GM12878 (cell line): ENCODE data around the gene NEURL4. TPM values are rescaled to one million over a fixed set of nuclear protein-coding genes. Genes with fewer than 3 reads are reported as not detected.

Experiments used
- ATAC-seq: fragments of 200-7000 bp; cut with Tn5 transposase; 3 replicates; pipeline ENCODE4 v1.9.1; 2020; ENCODE audit warnings: mild to moderate bottlenecking, moderate library complexity
- BruUV-seq: library from RNA; stranded (reverse); fragments of 400-500 nt; replicated peaks from 2 replicates; lab custom pipeline; 2021; lab: Mats Ljungman, UMichigan
- CTCF ChIA-PET: fragments of 300-600 bp; sonication (Branson Sonifier 250); formaldehyde crosslinking; extraction: SDS; loops from one replicate; lab custom pipeline; 2021; ENCODE audit warnings: inconsistent platforms; lab: Yijun Ruan, JAX
- POLR2A ChIA-PET: fragments of 350-600 bp; formaldehyde crosslinking; extraction: SDS; loops from one replicate; lab custom pipeline; 2021; ENCODE audit warnings: inconsistent platforms; lab: Charles Lee
- RAD21 ChIA-PET: fragments of 300-600 bp; sonication (Branson Sonifier 250); formaldehyde crosslinking; loops from one replicate; lab custom pipeline; 2023; ENCODE audit warnings: antibody characterized with exemption; ENCODE audit not compliant: unreplicated experiment; lab: Charles Lee
- SMC1A ChIA-PET: fragments of 300-600 bp; sonication (Branson Sonifier 250); formaldehyde crosslinking; loops from one replicate; lab custom pipeline; 2023; ENCODE audit not compliant: unreplicated experiment, uncharacterized antibody; lab: Charles Lee
- DNase-seq: peaks from one replicate; pipeline ENCODE4 v3.0.0-alpha.2; 2011; ENCODE audit warnings: low read depth, low spot score
- FAIRE-seq: peaks from 3 replicates; lab custom pipeline; 2011; peaks lifted over from hg19 to GRCh38; lab: Jason Lieb, UNC
- H2AFZ ChIP-seq: 2 replicates; pipeline ENCODE4 v1.6.0; 2011; ENCODE audit warnings: low read depth, low read length, control low read depth; ENCODE audit not compliant: control insufficient read depth
- H3K27ac ChIP-seq: 2 replicates; pipeline ENCODE4 v1.5.1; 2011; ENCODE audit warnings: control low read depth; ENCODE audit not compliant: control insufficient read depth, insufficient read depth
- H3K27me3 ChIP-seq, 2 experiments: replicated peaks in 1 of 2; 2 replicates each; pipeline versions ENCODE4 v1.6.0 to v1.6.1; 2011; ENCODE audit warnings: low read length in 1 of 2; ENCODE audit not compliant: control insufficient read depth in 2 of 2, insufficient read depth in 2 of 2
- H3K36me3 ChIP-seq, 2 experiments: 2 replicates each; pipeline ENCODE4 v1.5.1; 2011; ENCODE audit warnings: low read length in 1 of 2; ENCODE audit not compliant: control insufficient read depth in 2 of 2, insufficient read depth in 2 of 2
- H3K4me1 ChIP-seq: 2 replicates; pipeline ENCODE4 v1.6.1; 2011; ENCODE audit warnings: mild to moderate bottlenecking, low read length, moderate library complexity, mixed read lengths; ENCODE audit not compliant: control insufficient read depth, insufficient read depth
- H3K4me2 ChIP-seq: 2 replicates; pipeline ENCODE4 v1.6.0; 2011; ENCODE audit warnings: control low read depth; ENCODE audit not compliant: control insufficient read depth, insufficient read depth
- H3K4me3 ChIP-seq: fragments of 200-600 bp; sonication (generic); 2 replicates; pipeline ENCODE4 v1.5.1; 2016
- H3K79me2 ChIP-seq: 2 replicates; pipeline ENCODE4 v1.6.0; 2011; ENCODE audit warnings: low read length; ENCODE audit not compliant: control insufficient read depth, insufficient read depth
- H3K9ac ChIP-seq: 2 replicates; pipeline ENCODE4 v1.8.0; 2011; ENCODE audit warnings: low read length, control low read depth, mixed read lengths; ENCODE audit not compliant: control insufficient read depth, insufficient read depth
- H3K9me3 ChIP-seq: replicated peaks from 3 replicates; pipeline ENCODE4 v1.5.1; 2011; ENCODE audit warnings: mild to moderate bottlenecking, low read length; ENCODE audit not compliant: control insufficient read depth, insufficient read depth
- H4K20me1 ChIP-seq: 2 replicates; pipeline ENCODE4 v1.6.0; 2011; ENCODE audit not compliant: control insufficient read depth, insufficient read depth
- ASH2L ChIP-seq: fragments of 300-600, 200-600 bp; sonication (generic); IDR thresholded peaks from 2 replicates; pipeline ENCODE4 v1.6.1; 2017; ENCODE audit warnings: low read depth, mild to moderate bottlenecking, borderline replicate concordance
- CEBPB ChIP-seq, 2 experiments: fragments of 150-350 bp in 1 of 2; IDR thresholded peaks; 2 replicates each; pipeline ENCODE4 v1.6.1; 2012 to 2014; ENCODE audit warnings: low read depth in 2 of 2, low read length in 2 of 2, borderline replicate concordance in 1 of 2, inconsistent platforms in 1 of 2
- DPF2 ChIP-seq: fragments of 450-650 bp; IDR thresholded peaks from 2 replicates; pipeline ENCODE4 v1.6.1; 2017; ENCODE audit warnings: mild to moderate bottlenecking
- FOS ChIP-seq: IDR thresholded peaks from 3 replicates; pipeline ENCODE4 v1.6.1; 2011; ENCODE audit warnings: borderline replicate concordance; ENCODE audit not compliant: insufficient read length; ENCODE audit errors: extremely low read depth
- MTA2 ChIP-seq: fragments of 450-650 bp; IDR thresholded peaks from 2 replicates; pipeline ENCODE4 v1.6.1; 2016; ENCODE audit warnings: low read depth, mild to moderate bottlenecking, moderate library complexity
- NRF1 ChIP-seq: conservative IDR thresholded peaks from 2 replicates; pipeline ENCODE4 v1.6.1; 2011; ENCODE audit warnings: mild to moderate bottlenecking, low read depth, low read length, improper control_type of control experiment
- PML ChIP-seq: IDR thresholded peaks from 2 replicates; pipeline ENCODE4 v1.6.1; 2012; ENCODE audit warnings: low read length, inconsistent platforms
- POLR2AphosphoS2 ChIP-seq: IDR thresholded peaks from 2 replicates; pipeline ENCODE4 v1.6.1; 2011; ENCODE audit warnings: low read depth, mild to moderate bottlenecking, low read length, improper control_type of control experiment, moderate library complexity
- USF1 ChIP-seq: IDR thresholded peaks from 2 replicates; pipeline ENCODE4 v1.6.1; 2011; ENCODE audit warnings: borderline replicate concordance, low read depth, mild to moderate bottlenecking, moderate library complexity, mixed read lengths, low read length; ENCODE audit not compliant: insufficient read depth; ENCODE audit errors: extremely low read length
- ZBED1 ChIP-seq: IDR thresholded peaks from 2 replicates; pipeline ENCODE4 v1.6.1; 2016; ENCODE audit warnings: borderline replicate concordance
- ZNF207 ChIP-seq: fragments of 450-650 bp; IDR thresholded peaks from 2 replicates; pipeline ENCODE4 v1.6.1; 2014; ENCODE audit warnings: antibody characterized with exemption, mild to moderate bottlenecking, borderline replicate concordance
- ZNF687 ChIP-seq: fragments of 450-650 bp; IDR thresholded peaks from 2 replicates; pipeline ENCODE4 v1.6.1; 2017; ENCODE audit warnings: mild to moderate bottlenecking, moderate library complexity
- ZZZ3 ChIP-seq: IDR thresholded peaks from 2 replicates; pipeline ENCODE4 v1.6.1; 2011; ENCODE audit warnings: low read depth; ENCODE audit not compliant: control insufficient read depth, insufficient read length
- WGBS: methylation state at CpG from one replicate; pipeline ENCODE4 v1.1.6; 2016; ENCODE audit warnings: low lambda C conversion rate; ENCODE audit not compliant: insufficient replicate concordance, insufficient coverage; ENCODE audit errors: missing lambda C conversion rate; 5-methylcytosine and 5-hydroxymethylcytosine counted together
- in situ Hi-C: fragments of 300-500 bp; cut with MboI; formaldehyde crosslinking; loops from 9 replicates; pipeline ENCODE4 v1.14.3; 2018; ENCODE audit warnings: mixed read lengths
- intact Hi-C: fragments of 100-400 bp; cut with micrococcal nuclease; formaldehyde crosslinking; loops from one replicate; pipeline ENCODE4 v1.14.2; 2022; ENCODE audit not compliant: unreplicated experiment
- polyA plus RNA-seq, 11 experiments: library from polyadenylated mRNA; depleted of rRNA in 4 of 11; unstranded in 6 of 11; stranded (reverse) in 5 of 11; fragments of >200 nt; fragmentation: Nextera tagmentation in 4 of 11; fragmentation: Illumina TruSeq in 1 of 11; extraction: Ambion mirVana in 4 of 11; extraction: Trizol in 1 of 11; gene quantifications; 1 replicate in 1 of 11; 2 replicates in 10 of 11; pipeline versions ENCODE4 v1.2.1 to v1.2.3, GENCODE V29; 2011 to 2016; ENCODE audit warnings: inconsistent platforms in 2 of 11, missing spikeins in 2 of 11, low read depth in 1 of 11
- total RNA-seq, 4 experiments: library from RNA; depleted of rRNA in 3 of 4; stranded (reverse); fragments of >200 nt in 3 of 4; fragmentation: Illumina TruSeq in 1 of 4; extraction: Trizol in 1 of 4; gene quantifications; 2 replicates each; pipeline versions ENCODE4 v1.2.1 to v1.2.3, GENCODE V29; 2013 to 2021
- TF ChIP-seq, protein P1 (sequence below): IDR thresholded peaks from 2 replicates; pipeline ENCODE4 v1.6.1; 2011; ENCODE audit warnings: low read depth, low read length, improper control_type of control experiment, borderline replicate concordance

The NEURL4 gene
- total and polyA plus RNA-seq, 10 of the 15 experiments (the other 5 are each of a cell fraction or from before 2014, with no cell fraction given): 0.03 to 41.9 (median 10.0) TPM

- in situ Hi-C loops: no loop called here
- Histone ChIP-seq H4K20me1 (no peaks in the 10 kb centered on the region), H3K79me2 (no peaks in the 10 kb centered on the region), H3K9me3 (no peaks in the 10 kb centered on the region), H3K4me3 (no peak overlapping the region), H3K9ac (no peak overlapping the region), H2AFZ (no peak overlapping the region), H3K4me2 (no peak overlapping the region), H3K27ac (no peak overlapping the region), H3K36me3 (no peaks in the 10 kb centered on the region), H3K4me1 (no peaks in the 10 kb centered on the region), H3K27me3 (no peaks in the 10 kb centered on the region)
- ATAC-seq: no peak
- SMC1A ChIA-PET: no interaction called here
- no TSS peak for BruUV-seq
- FAIRE-seq: no peak
- TF ChIP-seq POLR2AphosphoS2 (no peak), DPF2 (no peak), CEBPB (IDR thresholded peaks at IDR 0.05; ENCODE audit: borderline replicate concordance in 1 of 2, low read depth in 2 of 2, low read length in 2 of 2) (no peak), PML (no peak), NRF1 (no peak), ASH2L (no peak), FOS (no peak), ZNF687 (no peak), ZZZ3 (no peak), USF1 (no peak), ZNF207 (no peak), MTA2 (no peak), ZBED1 (no peak)
- TF ChIP-seq, protein P1, sequence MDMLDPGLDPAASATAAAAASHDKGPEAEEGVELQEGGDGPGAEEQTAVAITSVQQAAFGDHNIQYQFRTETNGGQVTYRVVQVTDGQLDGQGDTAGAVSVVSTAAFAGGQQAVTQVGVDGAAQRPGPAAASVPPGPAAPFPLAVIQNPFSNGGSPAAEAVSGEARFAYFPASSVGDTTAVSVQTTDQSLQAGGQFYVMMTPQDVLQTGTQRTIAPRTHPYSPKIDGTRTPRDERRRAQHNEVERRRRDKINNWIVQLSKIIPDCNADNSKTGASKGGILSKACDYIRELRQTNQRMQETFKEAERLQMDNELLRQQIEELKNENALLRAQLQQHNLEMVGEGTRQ: no peak
- no peak for DNase-seq
- RAD21 ChIA-PET: no interaction called here
- 37% methylated on average over 5 of the region's 5 CpGs for WGBS
- intact Hi-C loops: no loop called here
- CTCF ChIA-PET: interaction anchor here (1.5 kb wide), 1 partner anchor 14 kb away, joined by 4 read pairs; the partner anchor contains the start of gene TMEM95
- POLR2A ChIA-PET: no interaction called here
These were observed 40.7 kb upstream of the NEURL4 start for GRCh38 chr17:7369825-7370224.
